GM18861 (cell line): Measurements from ENCODE around the gene CFDP1.

Experiments used
- ATAC-seq: cut with Tn5 transposase; IDR thresholded peaks from one replicate; pipeline ENCODE4 v1.9.1; 2021; ENCODE audit not compliant: unreplicated experiment

Gene CFDP1

DNA sequence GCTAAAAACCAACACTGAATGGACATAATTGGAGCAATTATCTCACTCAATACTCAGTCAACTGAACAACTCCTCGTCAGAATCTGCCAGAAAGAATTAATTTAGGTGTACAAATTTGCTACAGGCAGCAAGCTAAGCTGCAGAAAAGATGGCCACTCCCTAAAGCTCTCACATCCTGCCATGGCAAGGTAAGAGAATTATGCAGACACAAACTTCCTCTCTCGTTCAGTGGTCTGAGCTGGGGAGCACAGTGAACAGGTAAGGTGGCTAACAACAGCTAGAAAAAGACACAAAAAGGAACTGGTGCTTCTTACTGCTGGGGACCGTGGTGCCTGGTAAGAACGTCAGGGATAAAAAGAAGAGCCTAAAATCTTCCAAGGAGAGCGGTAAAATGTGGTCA is 107.0 kb downstream of the CFDP1 start:
- no peak for ATAC-seq

DNA sequence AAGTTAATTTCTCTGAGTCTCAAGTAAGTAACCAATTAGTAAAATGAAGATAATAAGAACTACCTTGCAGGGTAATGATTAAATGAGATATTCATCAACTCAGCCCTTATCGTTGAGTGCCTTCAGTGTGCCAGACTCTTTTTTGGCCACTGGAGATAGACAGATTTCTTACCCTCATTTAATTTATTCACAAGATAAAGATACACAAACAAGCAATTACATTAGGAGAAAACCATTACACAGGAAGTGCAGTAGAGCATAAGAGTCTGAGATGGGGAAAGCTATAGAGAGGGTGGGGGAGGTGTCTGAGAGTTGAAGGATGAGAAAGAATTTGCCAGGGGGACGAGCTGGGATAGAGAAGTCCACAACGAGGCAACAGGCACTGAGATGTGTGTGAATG is 109.4 kb downstream of the CFDP1 start:
- ATAC-seq = no peak

DNA sequence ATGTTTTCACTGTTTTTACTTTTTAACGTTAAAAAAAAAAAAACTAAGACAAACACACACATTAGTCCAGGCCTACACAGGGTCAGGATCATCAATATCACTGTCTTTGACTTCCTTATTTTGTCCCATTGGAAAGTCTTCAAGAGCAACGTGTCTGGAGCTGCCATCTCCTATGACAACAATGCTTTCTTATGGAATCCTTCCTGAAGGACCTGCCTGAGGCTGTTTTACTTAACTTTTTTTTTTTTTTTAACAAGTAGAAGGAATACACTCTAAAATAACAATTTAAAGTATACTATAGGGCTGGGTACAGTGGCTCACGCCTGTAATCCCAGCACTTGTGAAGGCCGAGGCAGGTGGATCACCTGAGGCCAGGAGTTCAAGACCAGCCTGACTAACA is 110.1 kb downstream of the CFDP1 start:
- no peak for ATAC-seq

DNA sequence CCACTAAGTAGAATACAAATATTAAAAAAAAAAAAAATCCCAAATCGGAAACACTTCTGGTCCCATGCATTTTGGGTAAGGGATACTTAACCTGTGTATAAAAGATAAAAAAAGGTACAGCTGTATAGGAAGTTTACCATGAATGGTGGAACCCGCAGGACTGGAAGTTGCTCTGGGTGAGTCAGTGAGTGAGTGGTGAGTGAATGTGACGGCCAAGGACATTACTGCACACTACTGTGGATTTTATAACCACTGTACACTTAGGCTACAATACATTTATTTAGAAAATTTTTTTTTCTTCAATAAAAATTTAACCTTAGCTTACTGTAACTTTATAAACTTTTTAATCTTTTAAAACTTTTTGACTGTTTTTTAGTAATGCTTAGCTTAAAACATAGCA is 110.6 kb downstream of the CFDP1 start:
- no peak for ATAC-seq

DNA sequence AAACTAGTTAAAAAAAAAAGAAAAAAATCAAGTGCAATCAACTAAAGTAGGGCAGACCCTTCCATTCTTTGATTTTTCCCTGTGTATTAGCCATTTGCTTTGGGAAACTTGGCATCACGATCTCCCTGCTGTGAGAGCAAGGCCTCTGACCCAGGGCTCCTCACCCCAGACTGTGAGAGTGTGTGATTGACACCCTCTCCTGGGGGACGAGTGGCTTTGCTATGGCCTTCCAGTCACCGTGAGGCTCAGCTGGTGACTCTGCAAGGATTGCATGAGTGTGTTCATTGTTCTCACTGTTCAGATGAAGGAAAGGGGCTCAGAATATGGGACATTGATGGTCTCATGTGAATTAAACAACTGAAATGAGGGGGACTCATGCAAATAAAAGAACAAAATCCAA is 112.9 kb downstream of the CFDP1 start:
- peak; percentile 45 for ATAC-seq

DNA sequence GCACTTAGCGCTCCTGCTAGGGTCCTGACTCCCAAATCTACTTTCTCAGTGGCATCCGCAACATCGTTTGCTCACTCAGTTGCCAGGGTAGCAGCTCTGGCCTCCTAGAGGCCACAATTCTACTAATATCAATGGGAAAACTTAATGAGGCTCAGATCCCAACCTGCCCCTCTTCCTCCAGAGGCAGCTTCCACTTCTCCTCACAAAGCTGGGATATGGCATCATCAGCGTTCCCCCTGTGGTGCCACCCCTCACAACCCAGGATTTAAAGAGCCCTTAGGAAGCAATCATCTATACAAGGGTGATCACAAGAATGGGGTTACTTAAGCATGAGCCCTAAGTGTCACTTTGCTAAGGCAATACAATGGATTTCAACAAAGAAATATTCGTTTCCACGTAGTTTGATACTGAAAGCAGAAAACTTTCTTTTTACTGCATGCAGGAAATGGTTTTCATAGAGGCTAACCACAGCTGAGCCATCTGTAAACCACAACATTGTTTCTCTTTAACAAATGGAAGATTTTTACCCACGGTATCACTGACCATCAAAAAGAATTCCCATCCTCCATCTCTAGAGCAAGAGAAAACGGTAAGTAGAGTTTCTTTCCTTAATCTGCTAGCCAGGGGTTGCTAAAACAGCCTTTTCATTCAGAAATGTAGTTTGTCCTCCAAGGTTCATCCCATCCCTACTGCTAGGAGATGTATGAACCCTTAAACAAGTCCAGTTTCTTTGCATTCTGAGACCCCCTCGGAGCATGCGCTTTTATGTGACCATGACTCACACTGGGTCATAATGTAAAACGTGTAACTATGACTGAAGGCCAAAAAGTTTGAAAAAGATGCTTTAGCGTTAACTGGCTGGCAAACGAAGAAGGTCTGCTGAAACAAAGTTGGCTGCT is 113.5 kb downstream of the CFDP1 start:
- peak; percentile 83 for ATAC-seq

DNA sequence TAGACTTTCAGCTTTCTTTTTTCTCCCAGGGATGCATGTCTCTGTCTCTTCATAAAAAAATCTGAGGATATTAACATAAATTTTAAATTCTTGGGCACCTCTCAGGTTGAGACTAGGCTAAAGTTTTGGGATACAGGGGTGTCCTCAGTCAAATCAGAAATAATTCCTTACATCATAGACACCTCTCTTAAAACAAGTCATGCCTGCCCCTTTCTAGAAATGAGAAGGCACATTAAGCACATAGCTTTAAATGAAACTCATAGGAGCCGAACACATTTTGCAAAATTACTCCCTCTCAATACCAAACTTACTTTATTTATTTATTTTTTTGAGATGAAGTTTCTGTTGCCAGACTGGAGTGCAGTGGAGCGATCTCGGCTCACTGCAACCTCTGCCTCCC is 114.6 kb downstream of the CFDP1 start:
- no peak for ATAC-seq

DNA sequence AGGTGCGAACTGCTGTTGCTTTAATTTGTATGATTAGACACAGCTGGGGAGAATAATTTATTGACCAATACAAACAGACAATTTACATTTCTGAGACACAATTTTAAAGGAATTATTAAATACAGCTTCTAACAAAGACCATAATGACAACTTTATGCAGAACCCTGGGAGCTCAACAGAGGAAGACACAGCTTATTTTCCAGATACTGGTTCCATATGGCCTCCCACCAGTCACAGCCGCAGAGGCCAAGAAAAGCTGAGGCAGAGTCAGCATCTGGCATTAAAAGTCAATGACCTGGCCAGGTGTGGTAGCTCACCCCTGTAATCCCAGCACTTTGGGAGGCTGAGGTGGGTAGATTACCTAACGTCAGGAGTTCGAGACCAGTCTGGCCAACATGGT is 115.8 kb downstream of the CFDP1 start:
- no peak for ATAC-seq

DNA sequence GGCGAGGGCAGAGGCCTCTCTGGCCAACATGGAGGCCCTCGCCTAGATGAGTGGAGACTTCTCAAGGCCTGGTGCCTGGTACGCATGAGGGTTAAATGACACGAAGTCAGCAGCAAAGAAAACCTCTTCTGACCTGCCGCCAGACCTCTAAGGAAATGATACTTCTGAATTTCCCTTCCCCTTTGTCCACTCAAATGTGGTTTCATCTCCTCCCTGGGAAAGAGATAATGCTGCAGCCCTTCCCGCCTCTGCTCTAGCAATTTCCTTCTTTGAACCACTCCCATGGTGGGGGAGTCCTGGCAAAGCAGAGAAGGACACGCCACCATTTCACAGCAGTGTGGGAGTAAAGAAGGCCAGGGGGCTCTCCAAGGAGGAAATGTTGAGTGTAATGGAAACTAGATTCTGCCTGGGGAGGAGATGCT is 116.2 kb downstream of the CFDP1 start:
- no peak for ATAC-seq

DNA sequence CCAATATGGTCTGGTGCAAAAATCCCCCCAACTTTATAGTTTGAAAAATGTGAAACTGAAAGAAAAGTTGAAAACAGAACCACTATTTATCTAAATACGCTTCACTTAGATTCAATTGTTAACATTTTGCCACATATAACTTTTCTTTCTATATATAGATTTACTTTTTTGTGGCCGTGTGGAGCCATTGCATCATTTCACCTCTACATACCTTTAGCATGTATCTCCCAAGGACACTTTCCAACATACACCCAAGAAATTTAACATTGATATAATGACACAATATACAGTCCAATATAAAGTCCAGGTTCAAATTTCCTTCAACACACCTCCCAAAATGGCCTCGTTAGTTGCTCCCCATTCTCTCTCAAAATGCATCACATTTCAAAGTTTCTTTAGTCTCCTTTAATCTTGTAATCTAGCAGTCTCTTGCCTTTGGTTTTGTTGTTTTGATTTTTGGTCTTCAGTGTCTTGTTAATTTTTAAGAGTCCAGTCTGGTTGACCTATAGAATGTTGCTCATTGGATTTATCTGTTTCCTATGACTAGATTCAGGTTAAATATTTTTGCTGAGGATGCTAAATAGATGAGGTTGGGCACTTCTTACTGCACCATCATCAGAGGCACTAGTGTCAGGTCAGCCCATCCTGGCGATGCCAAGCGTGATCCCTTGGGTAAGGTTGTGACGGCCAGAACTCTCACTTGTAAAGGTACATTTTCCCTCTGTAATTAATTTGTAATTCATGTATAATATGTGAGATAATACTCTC is 117.6 kb downstream of the CFDP1 start:
- ATAC-seq = no peak

DNA sequence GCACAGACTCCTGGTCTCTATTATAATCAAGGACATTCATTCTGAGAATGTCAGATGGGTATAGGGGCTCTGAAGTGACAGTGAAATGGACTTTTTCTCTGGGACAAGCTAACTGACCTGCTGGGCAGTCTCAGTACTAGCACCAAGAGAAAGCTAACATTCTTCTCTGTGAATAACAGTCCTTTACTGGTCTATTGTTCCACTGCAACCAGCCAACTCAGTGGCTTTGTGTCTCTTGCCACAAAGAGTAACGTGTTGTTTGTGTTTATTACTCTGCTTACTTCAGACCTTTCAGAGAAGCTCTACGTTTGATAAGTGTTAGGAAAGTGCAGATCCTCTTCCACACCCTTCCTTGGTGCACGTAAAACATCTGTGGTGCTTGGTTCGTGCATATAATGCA is 120.4 kb downstream of the CFDP1 start:
- no peak for ATAC-seq

DNA sequence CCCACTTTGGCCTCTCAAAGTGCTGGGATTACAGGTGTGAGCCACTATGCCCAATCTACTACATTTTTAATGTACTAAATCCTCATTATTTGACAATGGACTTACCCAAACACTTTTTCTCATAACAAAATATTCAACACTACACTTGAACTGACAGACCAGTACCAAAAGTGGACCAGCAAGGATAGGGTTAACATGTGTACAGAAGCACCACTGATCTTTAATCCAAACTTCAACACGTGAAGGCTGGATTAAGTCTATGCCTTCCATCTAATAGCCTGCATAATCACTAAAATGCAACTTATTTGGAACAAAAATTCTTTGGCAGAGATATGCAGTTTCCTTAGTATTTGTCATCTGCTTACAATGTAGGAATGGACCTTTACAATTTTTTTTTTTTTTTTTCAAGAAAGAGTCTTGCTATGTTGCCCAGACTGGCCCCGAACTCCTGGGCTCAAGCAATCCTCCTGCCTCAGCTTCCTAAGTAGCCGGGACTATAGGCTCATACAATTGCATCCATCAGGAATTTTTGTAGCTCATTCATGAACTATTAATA is 121.8 kb downstream of the CFDP1 start:
- no peak for ATAC-seq

DNA sequence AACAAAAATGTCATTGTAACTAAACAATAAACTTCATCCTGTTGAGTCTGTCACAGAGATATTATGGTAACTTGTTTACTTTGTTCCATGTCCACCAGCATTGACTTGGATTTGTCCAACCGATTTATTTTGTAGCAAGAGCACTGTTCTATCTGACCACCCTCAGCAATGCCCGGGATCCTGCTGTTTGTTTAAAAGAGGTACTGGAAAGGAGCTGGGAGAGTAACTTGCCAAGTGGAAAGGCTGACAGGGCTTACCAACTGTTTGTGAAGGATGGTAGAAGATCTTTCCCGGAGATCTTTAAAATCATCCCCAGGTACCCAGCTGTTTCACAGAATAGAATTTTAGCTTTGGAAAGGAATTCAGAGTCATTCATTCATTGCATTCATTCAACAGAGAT is 122.8 kb downstream of the CFDP1 start:
- no peak for ATAC-seq

DNA sequence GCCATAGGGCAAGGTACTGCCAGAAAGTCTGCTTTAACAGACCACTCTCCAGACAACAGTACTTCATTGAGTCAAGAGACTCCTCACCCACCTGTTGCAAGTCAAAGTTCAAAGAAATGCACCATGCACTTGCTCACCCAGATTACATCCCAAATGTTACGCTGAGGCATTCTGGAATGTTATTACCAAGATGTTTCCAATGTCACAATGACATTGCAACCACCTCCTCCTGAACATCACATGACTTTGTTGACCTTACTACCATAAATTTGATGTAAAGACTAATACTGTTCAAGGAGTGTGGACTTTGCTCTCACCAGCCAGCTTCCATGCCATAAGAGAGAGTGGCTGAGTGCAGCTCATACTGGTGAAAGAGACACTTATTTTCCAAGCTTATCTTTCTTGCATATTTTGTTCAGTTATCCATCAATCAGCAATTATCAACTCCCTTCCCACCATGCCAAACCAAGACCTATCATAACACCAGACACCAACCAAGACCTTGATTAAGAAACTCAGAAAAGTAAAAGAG is 123.3 kb downstream of the CFDP1 start:
- ATAC-seq = no peak

DNA sequence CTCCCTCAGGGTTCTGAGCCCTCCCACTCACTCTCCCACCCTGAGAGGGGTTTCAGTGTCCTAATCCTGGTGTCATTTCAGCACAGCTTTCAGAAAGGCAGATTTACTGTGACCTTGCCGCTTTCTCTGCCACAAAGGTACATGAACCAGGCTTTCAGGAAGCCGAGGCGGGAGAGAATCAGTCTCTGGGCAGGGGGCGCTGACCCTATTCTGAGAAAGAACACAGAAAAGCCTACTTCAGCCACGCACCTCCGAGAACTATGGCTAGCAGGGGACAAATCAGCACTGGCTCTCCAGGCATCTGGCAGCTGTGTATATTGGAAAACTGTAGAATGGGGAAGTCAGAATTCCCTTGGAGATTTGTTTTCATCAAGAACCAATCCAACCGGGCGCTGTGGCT is 124.1 kb downstream of the CFDP1 start:
- ATAC-seq = no peak

DNA sequence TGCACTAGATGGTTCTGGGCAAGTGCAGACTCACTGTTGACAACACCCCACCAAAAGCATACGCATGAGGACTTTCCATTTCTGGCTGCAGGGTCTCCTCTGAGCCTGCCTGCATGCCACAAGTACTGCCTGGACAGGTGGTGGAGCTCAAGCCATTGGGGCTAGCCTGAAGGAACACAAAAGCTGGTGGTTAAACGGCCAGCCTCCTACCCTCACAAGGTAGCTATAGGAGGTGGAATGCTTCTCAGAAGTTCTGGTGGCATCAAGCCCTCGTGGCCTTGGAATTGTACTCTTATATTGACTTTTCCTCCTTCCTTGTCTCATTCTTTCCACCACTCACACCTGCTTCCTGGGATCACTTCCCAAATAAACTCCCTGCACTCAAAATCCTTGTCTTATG is 125.3 kb downstream of the CFDP1 start:
- ATAC-seq = no peak

DNA sequence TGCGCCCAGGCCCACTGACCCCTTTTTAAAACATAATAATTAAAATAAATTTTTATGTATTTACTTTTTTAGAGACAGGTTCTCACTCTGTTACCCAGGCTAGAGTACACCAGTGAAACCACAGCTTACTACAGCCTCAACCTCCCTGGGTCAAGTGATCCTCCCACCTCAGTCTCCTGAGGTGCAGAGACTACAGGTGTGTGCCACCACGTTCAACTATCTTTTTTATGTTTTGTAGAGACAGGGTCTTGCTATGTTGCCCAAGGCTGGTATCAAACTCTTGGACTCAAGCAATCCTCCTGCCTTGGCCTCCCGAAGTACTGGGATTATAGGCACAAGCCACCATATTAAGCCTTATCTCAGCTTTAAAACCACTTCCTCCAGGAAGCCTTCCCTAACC is 125.8 kb downstream of the CFDP1 start:
- ATAC-seq = no peak

DNA sequence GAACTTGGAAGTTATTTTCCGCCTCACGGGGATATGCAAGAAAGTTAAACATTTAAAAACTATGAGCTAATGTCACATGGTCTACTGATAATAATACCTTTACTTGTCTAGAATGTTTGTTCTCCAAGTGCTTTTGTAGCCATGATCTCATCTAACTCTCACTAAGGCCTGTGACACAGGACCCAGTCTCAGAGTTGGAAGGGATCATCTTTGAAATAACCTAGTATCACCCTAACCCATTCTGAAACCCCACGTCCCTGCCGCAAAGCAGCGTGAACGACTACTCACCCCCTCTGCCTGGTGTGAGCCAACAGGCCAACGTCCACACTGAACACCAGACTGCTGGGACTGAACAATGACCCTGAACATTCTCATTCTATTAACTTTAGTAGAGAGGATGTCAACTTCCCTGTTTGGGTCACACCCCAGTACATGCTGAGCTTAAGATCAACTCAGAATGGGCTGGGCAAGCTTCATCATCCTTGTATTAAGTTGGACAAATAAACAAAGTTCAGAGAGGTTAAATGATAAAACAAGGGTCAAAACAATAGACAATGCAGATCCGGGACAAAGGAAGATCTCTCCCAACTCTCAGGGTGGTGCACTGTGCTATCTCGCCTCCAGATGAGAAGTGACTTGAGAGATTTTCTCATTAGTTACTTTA is 127.1 kb downstream of the CFDP1 start:
- no peak for ATAC-seq

DNA sequence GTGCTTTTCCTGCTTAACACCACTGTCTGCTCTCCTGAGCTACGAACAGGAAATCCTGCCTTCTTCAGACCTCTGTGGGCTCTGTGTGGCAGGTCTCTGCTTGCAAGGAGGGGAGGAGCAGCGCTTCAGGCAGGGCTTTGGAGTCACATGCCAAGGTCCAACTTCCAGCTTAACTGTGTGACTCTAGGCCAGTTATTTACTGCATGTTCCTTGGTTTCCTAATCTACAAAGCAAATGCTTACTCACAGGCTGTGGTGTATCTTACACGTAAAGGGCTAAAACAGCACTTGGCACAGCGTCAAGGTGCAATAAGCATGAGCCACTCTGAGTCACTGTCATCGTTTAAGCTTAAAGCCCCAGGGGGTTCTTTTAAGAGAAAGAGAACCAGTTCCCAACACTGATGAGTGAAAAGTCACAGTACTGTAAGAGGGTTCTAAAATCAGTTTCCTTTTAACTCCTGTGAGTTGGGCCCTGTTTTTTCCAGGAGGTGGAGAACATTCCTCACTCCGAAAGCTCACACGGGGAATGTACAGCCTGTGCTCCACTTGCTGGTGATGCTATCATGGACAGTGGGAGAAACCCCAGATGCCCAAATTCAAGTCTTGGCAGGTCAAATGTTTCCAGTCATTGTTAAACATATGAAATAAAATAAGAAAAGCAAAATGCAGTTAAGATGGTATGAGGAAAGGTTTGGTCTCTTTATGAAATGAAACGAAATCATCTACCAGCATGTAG is 127.8 kb downstream of the CFDP1 start:
- ATAC-seq = peak; percentile 94

DNA sequence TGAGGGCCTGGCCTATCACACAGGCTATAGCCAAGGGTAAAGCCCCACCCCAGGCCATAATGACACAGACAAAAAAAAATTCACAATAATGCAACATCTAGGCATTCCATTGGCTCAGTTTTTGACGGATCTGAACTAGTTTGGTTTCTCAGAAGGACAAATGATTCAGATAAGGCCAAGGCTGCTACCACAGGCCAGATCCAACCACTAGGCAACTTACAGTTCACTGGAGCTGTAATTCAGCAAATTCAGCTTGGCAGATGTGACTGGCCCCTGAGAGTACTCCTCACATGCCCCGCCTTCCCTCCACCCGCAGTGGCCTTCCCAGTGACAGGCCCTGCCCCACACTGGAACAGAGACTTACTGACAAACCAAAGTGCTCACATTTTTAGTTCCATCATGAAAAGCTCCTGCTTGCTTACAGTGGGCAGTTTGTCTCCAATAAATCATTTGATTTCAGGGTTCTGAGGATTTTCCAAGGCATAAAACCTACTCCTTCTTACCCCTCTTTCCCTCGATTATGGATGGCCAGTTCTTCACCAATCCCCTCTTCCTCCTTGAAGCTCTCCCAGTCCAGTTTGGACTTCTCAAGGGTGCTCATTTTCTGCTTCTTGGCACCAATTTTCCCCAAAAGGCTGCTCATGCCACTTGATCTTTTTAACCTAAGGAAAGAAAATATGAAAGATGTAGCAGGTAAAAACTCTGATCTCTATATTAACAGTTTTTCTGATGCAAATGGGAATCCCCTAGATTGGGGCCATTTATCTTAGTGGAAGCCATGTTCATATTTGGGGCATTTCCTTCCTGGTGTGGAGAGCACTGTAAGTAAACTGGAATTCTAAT is 128.6 kb downstream of the CFDP1 start:
- ATAC-seq = no peak
